Activated CD8-positive, alpha-beta T cell treated with anti-CD3 and anti-CD28 coated beads for 36 hours (primary cell): ENCODE results near the gene CITED1. TPM values are rescaled to one million over a fixed set of nuclear protein-coding genes. Genes with fewer than 3 reads are reported as not detected.
"Not testable (repeated sequence)": the region's sequence is repeated elsewhere in the genome, so short reads cannot be mapped to it uniquely, and the experiment has no call there.

Source experiments
- ATAC-seq: fragments of 200-7000 bp; cut with Tn5 transposase; one replicate; pipeline ENCODE4 v1.10.0; 2021; ENCODE audit warnings: mild to moderate bottlenecking, moderate library complexity
- CTCF ChIA-PET: fragments of 350-600 bp; sonication (Branson Sonifier 250); formaldehyde crosslinking; loops from one replicate; lab custom pipeline; 2021; ENCODE audit warnings: antibody characterized with exemption; lab: Charles Lee
- POLR2A ChIA-PET: fragments of 350-600 bp; sonication (Branson Sonifier 250); formaldehyde crosslinking; loops from one replicate; lab custom pipeline; 2021; ENCODE audit warnings: antibody characterized with exemption; lab: Charles Lee
- DNase-seq: peaks from one replicate; pipeline ENCODE4 v3.0.0-alpha.2; 2020
- H3K27ac Mint-ChIP-seq: one replicate; pipeline ENCODE4 v1.8.0; 2021; ENCODE audit warnings: mild to moderate bottlenecking, mixed read lengths
- H3K27me3 Mint-ChIP-seq: one replicate; pipeline ENCODE4 v1.8.0; 2021; ENCODE audit warnings: mixed read lengths
- H3K36me3 Mint-ChIP-seq: one replicate; pipeline ENCODE4 v1.8.0; 2021; ENCODE audit warnings: low read depth, mixed read lengths
- H3K4me1 Mint-ChIP-seq: one replicate; pipeline ENCODE4 v1.8.0; 2021; ENCODE audit warnings: low read depth, mixed read lengths
- H3K4me3 Mint-ChIP-seq: one replicate; pipeline ENCODE4 v1.8.0; 2021; ENCODE audit warnings: mild to moderate bottlenecking, moderate library complexity, mixed read lengths
- H3K9me3 Mint-ChIP-seq: one replicate; pipeline ENCODE4 v1.8.0; 2021; ENCODE audit warnings: mixed read lengths
- intact Hi-C: fragments of 100-400 bp; cut with micrococcal nuclease; formaldehyde crosslinking; loops from one replicate; pipeline ENCODE4 v1.10.0; 2022
- total RNA-seq, 2 experiments: library from RNA; stranded (reverse); gene quantifications; one replicate each; pipeline ENCODE4 v1.2.3, GENCODE V29; 2021
- TF ChIP-seq, protein P1 (sequence below): fragments of 200-600 bp; IDR thresholded peaks from one replicate; pipeline ENCODE4 v1.8.0; 2022; ENCODE audit warnings: antibody characterized with exemption, mild to moderate bottlenecking

The CITED1 gene
- total RNA-seq, 2 experiments from 2014 or later, result not detected

DNA sequence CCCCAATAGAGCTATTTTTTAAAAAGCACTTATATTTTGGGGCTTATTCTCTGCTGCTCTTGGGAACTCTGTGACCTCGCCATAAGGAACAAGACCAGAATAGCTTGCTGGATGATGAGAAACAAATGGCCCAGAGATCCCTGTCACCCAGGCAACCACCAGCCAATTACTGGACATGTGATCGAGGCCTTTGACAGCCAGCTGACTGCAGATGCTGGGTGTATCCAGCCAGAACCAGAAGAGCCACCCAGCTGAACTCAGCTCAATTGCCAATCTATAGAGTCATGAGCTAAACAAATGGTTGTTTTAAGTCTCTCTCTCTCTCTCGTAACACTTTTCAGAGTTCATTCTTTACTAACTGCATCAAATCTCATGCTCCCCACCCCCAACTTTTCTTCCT lies 24.4 kb upstream of the CITED1 start:
- peaks cover 3% of the 10 kb centered on the region for H3K36me3 Mint-ChIP-seq
- no peak overlapping the region for H3K27ac Mint-ChIP-seq
- CTCF ChIA-PET, result interaction anchor here (1.0 kb wide), 1 partner anchor 154 kb away, joined by 3 read pairs; no protein-coding TSS in a partner anchor
- intact Hi-C loops, result no loop called here
- DNase-seq (no peak), ATAC-seq (no peak)
- H3K4me3 Mint-ChIP-seq, result no peak overlapping the region
- POLR2A ChIA-PET, result no interaction called here
- no peaks in the 10 kb centered on the region for H3K4me1 Mint-ChIP-seq
- H3K27me3 Mint-ChIP-seq, result no peaks in the 10 kb centered on the region
- TF ChIP-seq, protein P1, sequence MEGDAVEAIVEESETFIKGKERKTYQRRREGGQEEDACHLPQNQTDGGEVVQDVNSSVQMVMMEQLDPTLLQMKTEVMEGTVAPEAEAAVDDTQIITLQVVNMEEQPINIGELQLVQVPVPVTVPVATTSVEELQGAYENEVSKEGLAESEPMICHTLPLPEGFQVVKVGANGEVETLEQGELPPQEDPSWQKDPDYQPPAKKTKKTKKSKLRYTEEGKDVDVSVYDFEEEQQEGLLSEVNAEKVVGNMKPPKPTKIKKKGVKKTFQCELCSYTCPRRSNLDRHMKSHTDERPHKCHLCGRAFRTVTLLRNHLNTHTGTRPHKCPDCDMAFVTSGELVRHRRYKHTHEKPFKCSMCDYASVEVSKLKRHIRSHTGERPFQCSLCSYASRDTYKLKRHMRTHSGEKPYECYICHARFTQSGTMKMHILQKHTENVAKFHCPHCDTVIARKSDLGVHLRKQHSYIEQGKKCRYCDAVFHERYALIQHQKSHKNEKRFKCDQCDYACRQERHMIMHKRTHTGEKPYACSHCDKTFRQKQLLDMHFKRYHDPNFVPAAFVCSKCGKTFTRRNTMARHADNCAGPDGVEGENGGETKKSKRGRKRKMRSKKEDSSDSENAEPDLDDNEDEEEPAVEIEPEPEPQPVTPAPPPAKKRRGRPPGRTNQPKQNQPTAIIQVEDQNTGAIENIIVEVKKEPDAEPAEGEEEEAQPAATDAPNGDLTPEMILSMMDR, result no peak
- peaks cover 1% of the 10 kb centered on the region for H3K9me3 Mint-ChIP-seq

DNA sequence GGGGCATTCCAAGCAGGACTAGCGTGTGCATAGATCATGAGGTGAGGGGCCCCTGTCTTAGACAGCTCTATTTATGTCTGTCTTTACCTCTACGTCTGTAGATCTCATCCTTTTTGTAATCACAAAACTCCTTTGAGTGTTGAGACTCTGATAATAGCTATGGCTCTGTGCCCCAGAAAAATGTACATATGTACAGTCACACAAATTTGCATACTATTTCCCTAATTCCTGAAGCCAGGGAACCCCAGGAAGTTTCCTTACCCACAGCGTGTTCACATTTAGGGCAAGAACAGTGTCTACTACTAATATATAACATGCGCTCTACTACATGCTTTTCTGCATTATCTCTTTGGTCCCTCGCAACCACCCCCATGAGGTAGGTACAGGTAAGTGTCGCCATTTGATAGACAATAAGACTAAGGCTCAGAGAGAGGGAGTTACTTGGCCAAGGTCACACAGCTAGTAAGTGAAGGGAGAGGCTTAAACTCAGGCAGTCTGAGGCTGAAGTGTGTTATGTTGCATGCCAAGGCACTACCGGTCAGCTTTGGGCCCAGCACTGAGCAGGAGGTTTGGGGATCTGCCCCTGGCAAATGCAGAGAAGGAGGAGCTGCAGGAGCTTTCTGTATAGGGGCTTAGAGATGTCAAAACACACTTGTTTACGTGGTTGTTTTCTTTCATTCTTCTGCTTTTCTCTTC lies 21.0 kb upstream of the CITED1 start:
- CTCF ChIA-PET, result no interaction called here
- TF ChIP-seq, protein P1, result no peak
- no peaks in the 10 kb centered on the region for H3K4me1 Mint-ChIP-seq
- POLR2A ChIA-PET, result no interaction called here
- no peak overlapping the region for H3K4me3 Mint-ChIP-seq
- no peaks in the 10 kb centered on the region for H3K36me3 Mint-ChIP-seq
- H3K27ac Mint-ChIP-seq, result no peak overlapping the region
- ATAC-seq (no peak), DNase-seq (no peak)
- peaks cover 1% of the 10 kb centered on the region for H3K9me3 Mint-ChIP-seq
- intact Hi-C loops, result no loop called here
- H3K27me3 Mint-ChIP-seq, result no peaks in the 10 kb centered on the region

- H3K4me3 Mint-ChIP-seq, H3K36me3 Mint-ChIP-seq, H3K9me3 Mint-ChIP-seq, intact Hi-C loops, H3K27me3 Mint-ChIP-seq, CTCF ChIA-PET, ATAC-seq, H3K27ac Mint-ChIP-seq, DNase-seq, H3K4me1 Mint-ChIP-seq, POLR2A ChIA-PET: not testable (repeated sequence)
Measured at GRCh38 chrX:72319651-72320050, 13.9 kb upstream of the CITED1 start.

DNA sequence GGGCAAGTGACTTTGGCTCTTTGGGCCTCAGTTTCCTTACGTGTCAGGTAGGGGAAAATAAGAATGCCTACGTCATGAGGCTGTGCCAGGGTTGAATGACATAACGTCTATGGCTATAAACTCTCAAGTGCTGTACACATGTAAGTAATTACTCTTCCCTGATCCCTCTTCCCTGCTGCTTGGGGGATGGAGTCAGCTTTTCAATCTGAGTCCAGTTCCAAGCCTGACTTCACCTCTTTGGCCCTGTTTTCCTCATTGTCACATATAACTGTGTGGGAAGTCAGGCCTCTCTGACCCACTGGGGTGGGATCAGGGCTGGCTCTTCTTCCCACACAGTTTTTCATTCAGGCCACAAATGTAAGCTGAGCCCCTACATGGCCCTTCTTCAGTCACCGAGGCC lies 11.4 kb upstream of the CITED1 start:
- Mint-ChIP-seq H3K4me1 (no peaks in the 10 kb centered on the region), H3K27ac (no peak overlapping the region), H3K4me3 (no peak overlapping the region), H3K36me3 (no peaks in the 10 kb centered on the region), H3K27me3 (no peaks in the 10 kb centered on the region), H3K9me3 (no peaks in the 10 kb centered on the region)
- DNase-seq (no peak), ATAC-seq (no peak)
- ChIA-PET CTCF (interaction anchor here (1.1 kb wide), 1 partner anchor 72 kb away, joined by 5 read pairs; no protein-coding TSS in a partner anchor), POLR2A (no interaction called here)
- TF ChIP-seq, protein P1, result no peak
- intact Hi-C loops, result no loop called here

- TF ChIP-seq, protein P1, result no peak
- DNase-seq (no peak), ATAC-seq (no peak)
- Mint-ChIP-seq H3K4me1 (no peaks in the 10 kb centered on the region), H3K36me3 (no peaks in the 10 kb centered on the region), H3K27me3 (no peaks in the 10 kb centered on the region), H3K9me3 (no peaks in the 10 kb centered on the region), H3K27ac (no peak overlapping the region), H3K4me3 (no peak overlapping the region)
- intact Hi-C loops, result no loop called here
- POLR2A ChIA-PET, result interaction anchor here (0.6 kb wide), 1 partner anchor 53 kb away, joined by 3 read pairs; no protein-coding TSS in a partner anchor
- CTCF ChIA-PET, result interaction anchor here (1.1 kb wide), 1 partner anchor 71 kb away, joined by 5 read pairs; no protein-coding TSS in a partner anchor
Measured at GRCh38 chrX:72316408-72317110, 10.8 kb upstream of the CITED1 start.
